H1 (cell line): Measurements from ENCODE around the gene DCTN2. TPM values are rescaled to one million over a fixed set of nuclear protein-coding genes. Genes with fewer than 3 reads are reported as not detected.

Experiments
- CTCF ChIA-PET: fragments of 300-600 bp; sonication (Branson Sonifier 250); formaldehyde crosslinking; loops from one replicate; lab custom pipeline; 2021; ENCODE audit not compliant: partially characterized antibody; lab: Charles Lee
- POLR2A ChIA-PET: fragments of 300-600 bp; sonication (Branson Sonifier 250); formaldehyde crosslinking; loops from one replicate; lab custom pipeline; 2021; ENCODE audit warnings: inconsistent platforms; ENCODE audit not compliant: partially characterized antibody; lab: Charles Lee
- DNase-seq, 2 experiments: peaks; one replicate each; pipeline versions ENCODE4 v3.0.0 to v3.0.0-alpha.2; 2010 to 2022; ENCODE audit warnings: low spot score in 2 of 2, low read depth in 1 of 2, mixed read lengths in 1 of 2
- FAIRE-seq: peaks from 2 replicates; lab custom pipeline; 2011; peaks lifted over from hg19 to GRCh38; lab: Jason Lieb, UNC
- H2AFZ ChIP-seq: 2 replicates; pipeline ENCODE4 v1.8.1; 2012; ENCODE audit warnings: low read length, inconsistent platforms
- H2AK5ac ChIP-seq: 2 replicates; pipeline ENCODE4 v1.6.1; 2013; ENCODE audit warnings: low read depth, low read length
- H2BK120ac ChIP-seq: replicated peaks from 2 replicates; pipeline ENCODE3; 2013; ENCODE audit warnings: low read depth, low read length, inconsistent platforms
- H2BK12ac ChIP-seq: 2 replicates; pipeline ENCODE4 v1.6.1; 2013; ENCODE audit warnings: low read depth, low read length
- H2BK15ac ChIP-seq: 2 replicates; pipeline ENCODE4 v1.6.1; 2013; ENCODE audit warnings: low read length
- H2BK20ac ChIP-seq: 2 replicates; pipeline ENCODE4 v1.6.1; 2013; ENCODE audit warnings: low read length
- H2BK5ac ChIP-seq: 2 replicates; pipeline ENCODE4 v1.6.1; 2013; ENCODE audit warnings: low read depth, low read length
- H3K14ac ChIP-seq: 2 replicates; pipeline ENCODE4 v1.6.1; 2013; ENCODE audit warnings: inconsistent platforms; ENCODE audit not compliant: insufficient read length
- H3K18ac ChIP-seq: 2 replicates; pipeline ENCODE4 v1.6.1; 2013; ENCODE audit warnings: low read length; ENCODE audit errors: extremely low read depth
- H3K23ac ChIP-seq: 2 replicates; pipeline ENCODE4 v1.6.1; 2013; ENCODE audit warnings: inconsistent platforms; ENCODE audit not compliant: insufficient read length
- H3K23me2 ChIP-seq: 2 replicates; pipeline ENCODE4 v1.6.1; 2013; ENCODE audit warnings: low read depth, low read length
- H3K27ac ChIP-seq: 2 replicates; pipeline ENCODE4 v1.6.1; 2011; ENCODE audit warnings: low read depth, low read length, inconsistent platforms
- H3K27me3 ChIP-seq, 4 experiments: replicated peaks in 1 of 4; 1 replicate in 1 of 4; 2 replicates in 3 of 4; pipeline versions ENCODE4 v1.6.1 to v1.8.1; 2011 to 2013; ENCODE audit warnings: low read length in 3 of 4, mild to moderate bottlenecking in 3 of 4, inconsistent platforms in 2 of 4, mixed read lengths in 2 of 4, moderate library complexity in 1 of 4; ENCODE audit not compliant: control insufficient read depth in 3 of 4, insufficient read depth in 3 of 4; ENCODE audit errors: extremely low read depth in 1 of 4
- H3K36me3 ChIP-seq, 4 experiments: 2 replicates each; pipeline versions ENCODE4 v1.6.1 to v1.8.1; 2011 to 2013; ENCODE audit warnings: mild to moderate bottlenecking in 4 of 4, low read length in 3 of 4, moderate library complexity in 2 of 4, control low read depth in 1 of 4, inconsistent platforms in 1 of 4; ENCODE audit not compliant: insufficient read depth in 4 of 4, control insufficient read depth in 2 of 4
- H3K4ac ChIP-seq: replicated peaks from 2 replicates; pipeline ENCODE3; 2013; ENCODE audit warnings: low read length, low read depth, mixed read lengths, inconsistent platforms; ENCODE audit not compliant: insufficient read length
- H3K4me1 ChIP-seq, 4 experiments: replicated peaks in 1 of 4; 1 replicate in 1 of 4; 2 replicates in 3 of 4; pipeline versions ENCODE4 v1.6.1 to v1.8.1; 2011 to 2013; ENCODE audit warnings: low read length in 3 of 4, inconsistent platforms in 2 of 4, mixed read lengths in 1 of 4; ENCODE audit not compliant: insufficient read depth in 4 of 4, control insufficient read depth in 3 of 4
- H3K4me2 ChIP-seq, 2 experiments: 2 replicates each; pipeline versions ENCODE4 v1.6.1 to v1.8.1; 2011 to 2013; ENCODE audit warnings: low read depth in 2 of 2, low read length in 2 of 2, control low read depth in 1 of 2, inconsistent platforms in 1 of 2, mild to moderate bottlenecking in 1 of 2; ENCODE audit not compliant: insufficient read depth in 1 of 2
- H3K4me3 ChIP-seq, 4 experiments: fragments of 200-600, 300-600 bp in 1 of 4; sonication (generic), shearing (Covaris generic), sonication (Bioruptor Twin) in 1 of 4; 2 replicates each; pipeline versions ENCODE4 v1.5.1 to v1.8.1; 2011 to 2016; ENCODE audit warnings: low read length in 4 of 4, low read depth in 3 of 4, control low read depth in 2 of 4, inconsistent platforms in 2 of 4, mild to moderate bottlenecking in 2 of 4, mixed read lengths in 1 of 4, moderate library complexity in 1 of 4; ENCODE audit not compliant: insufficient read depth in 2 of 4; ENCODE audit errors: extremely low read depth in 1 of 4
- H3K56ac ChIP-seq: replicated peaks from 2 replicates; pipeline ENCODE3; 2013; ENCODE audit warnings: low read depth, mild to moderate bottlenecking, mixed read lengths, low read length, inconsistent platforms; ENCODE audit not compliant: insufficient read length
- H3K79me1 ChIP-seq: 2 replicates; pipeline ENCODE4 v1.6.1; 2013; ENCODE audit warnings: low read depth, low read length, control low read depth
- H3K79me2 ChIP-seq, 2 experiments: 2 replicates each; pipeline versions ENCODE4 v1.6.1 to v1.8.1; 2012 to 2013; ENCODE audit warnings: low read length in 2 of 2, mild to moderate bottlenecking in 2 of 2, inconsistent platforms in 1 of 2; ENCODE audit not compliant: insufficient read depth in 2 of 2, control insufficient read depth in 1 of 2
- H3K9ac ChIP-seq, 4 experiments: replicated peaks in 1 of 4; 1 replicate in 1 of 4; 2 replicates in 3 of 4; pipeline versions ENCODE4 v1.6.1 to v1.8.1; 2011 to 2013; ENCODE audit warnings: low read depth in 3 of 4, low read length in 3 of 4, control low read depth in 2 of 4, mild to moderate bottlenecking in 2 of 4, moderate library complexity in 2 of 4, inconsistent platforms in 1 of 4; ENCODE audit errors: extremely low read depth in 1 of 4
- H3K9me3 ChIP-seq, 2 experiments: 2 replicates each; pipeline versions ENCODE4 v1.6.1 to v1.8.1; 2012 to 2013; ENCODE audit warnings: mild to moderate bottlenecking in 2 of 2, moderate library complexity in 2 of 2, control low read depth in 1 of 2, inconsistent platforms in 1 of 2, low read depth in 1 of 2, low read length in 1 of 2, mixed read lengths in 1 of 2; ENCODE audit not compliant: insufficient read depth in 2 of 2
- H4K20me1 ChIP-seq, 2 experiments: replicated peaks in 1 of 2; 2 replicates each; pipeline versions ENCODE3 to v1.8.1; 2011 to 2013; ENCODE audit warnings: inconsistent platforms in 2 of 2, low read length in 2 of 2, mild to moderate bottlenecking in 1 of 2; ENCODE audit not compliant: insufficient read depth in 2 of 2, control insufficient read depth in 1 of 2
- H4K5ac ChIP-seq: 2 replicates; pipeline ENCODE4 v1.6.1; 2013; ENCODE audit warnings: low read length, low read depth, mixed read lengths, inconsistent platforms; ENCODE audit not compliant: insufficient read length
- H4K8ac ChIP-seq: 2 replicates; pipeline ENCODE4 v1.8.0; 2013; ENCODE audit warnings: mild to moderate bottlenecking, moderate library complexity, low read length, inconsistent platforms; ENCODE audit not compliant: insufficient read depth; ENCODE audit errors: extremely low read depth
- H4K91ac ChIP-seq: replicated peaks from 2 replicates; pipeline ENCODE3; 2013; ENCODE audit warnings: low read length, mixed read lengths, inconsistent platforms; ENCODE audit not compliant: insufficient read length
- CEBPB ChIP-seq: IDR thresholded peaks from 2 replicates; pipeline ENCODE4 v1.6.1; 2012; ENCODE audit warnings: low read depth, low read length
- CTCF ChIP-seq, 3 experiments: IDR thresholded peaks; 1 replicate in 2 of 3; 2 replicates in 1 of 3; pipeline versions ENCODE4 v1.5.1 to v1.6.1; 2011; ENCODE audit warnings: low read length in 3 of 3, mild to moderate bottlenecking in 3 of 3, inconsistent platforms in 2 of 3, low read depth in 1 of 3, moderate library complexity in 1 of 3; ENCODE audit not compliant: insufficient read depth in 1 of 3; ENCODE audit errors: control extremely low read depth in 1 of 3
- JUN ChIP-seq: IDR thresholded peaks from 2 replicates; pipeline ENCODE4 v1.6.1; 2011; ENCODE audit warnings: low read depth, mild to moderate bottlenecking, improper control_type of control experiment, low read length
- MAX ChIP-seq: IDR thresholded peaks from 2 replicates; pipeline ENCODE4 v1.6.1; 2012; ENCODE audit warnings: inconsistent platforms
- POLR2A ChIP-seq, 2 experiments: IDR thresholded peaks; 1 replicate in 1 of 2; 2 replicates in 1 of 2; pipeline ENCODE4 v1.6.1; 2011; ENCODE audit warnings: low read depth in 2 of 2, low read length in 2 of 2, mild to moderate bottlenecking in 2 of 2; ENCODE audit errors: control extremely low read depth in 1 of 2
- RNF2 ChIP-seq: fragments of 200-900, 300-1000 bp; sonication (generic); IDR thresholded peaks from 2 replicates; pipeline ENCODE4 v1.7.1; 2016; ENCODE audit warnings: borderline replicate concordance, low read depth, mild to moderate bottlenecking, antibody characterized with exemption, low read length; ENCODE audit not compliant: poor library complexity, severe bottlenecking; ENCODE audit errors: missing control alignments
- SP2 ChIP-seq: IDR thresholded peaks from 2 replicates; pipeline ENCODE4 v1.6.1; 2012; ENCODE audit warnings: mild to moderate bottlenecking, low read length, inconsistent platforms
- WGBS, 2 experiments: shearing (Covaris generic) in 1 of 2; methylation state at CpG; one replicate each; pipeline versions ENCODE4 v1.1.6 to v1.1.7; 2013 to 2015; ENCODE audit warnings: low lambda C conversion rate in 2 of 2, mixed read lengths in 2 of 2, inconsistent platforms in 1 of 2, low coverage in 1 of 2, missing lambda C conversion rate in 1 of 2; ENCODE audit not compliant: insufficient replicate concordance in 2 of 2, insufficient coverage in 1 of 2, insufficient read length in 1 of 2; ENCODE audit errors: extremely low coverage in 1 of 2, missing lambda C conversion rate in 1 of 2; 5-methylcytosine and 5-hydroxymethylcytosine counted together
- polyA plus RNA-seq, 7 experiments: library from polyadenylated mRNA; depleted of rRNA in 3 of 7; stranded (reverse) in 5 of 7; unstranded in 2 of 7; fragments of >200 nt in 5 of 7; fragments of 200-250 nt in 2 of 7; gene quantifications; 1 replicate in 5 of 7; 2 replicates in 1 of 7; 4 replicates in 1 of 7; pipeline versions ENCODE4 v1.2.1 to v1.2.3, GENCODE V29; 2011 to 2013; ENCODE audit warnings: missing spikeins in 2 of 7, mixed read lengths in 2 of 7
- total RNA-seq: library from RNA; stranded (reverse); fragmentation: NEBNext Ultra II Directional; extraction: Animal tissue kit (Norgen Biotek cat#: 25700); gene quantifications from 2 replicates; pipeline ENCODE4 v1.2.1, GENCODE V29; 2021

DCTN2 gene
- total and polyA plus RNA-seq, 2 of the 8 experiments (the other 6 are each of a cell fraction or from before 2014, with no cell fraction given), result 90.3 to 91.9 TPM

GRCh38 chr12:57550641-57551549, 3.9 kb upstream of the DCTN2 start:
- Histone ChIP-seq H3K56ac (no peak overlapping the region), H3K4ac (no peak overlapping the region), H2AK5ac (no peak overlapping the region), H4K5ac (no peak overlapping the region), H3K4me3 (peak overlapping the region; percentile 75 to 96 (median 96)), H3K18ac (no peak overlapping the region), H3K27me3 (peaks cover 0 to 5% (median 3%) of the 10 kb centered on the region in 4 experiments; a peak in 2 of 7 replicates), H4K91ac (no peak overlapping the region), H3K79me2 (peaks cover 3 to 41% of the 10 kb centered on the region in 2 experiments; a peak in 3 of 4 replicates), H2BK15ac (no peak overlapping the region), H2AFZ (no peak overlapping the region), H3K23me2 (peaks cover 19% of the 10 kb centered on the region), H3K23ac (no peak overlapping the region), H3K9me3 (no peaks in the 10 kb centered on the region), H3K4me1 (peaks cover 9 to 26% (median 11%) of the 10 kb centered on the region in 4 experiments; a peak in 6 of 7 replicates), H2BK5ac (no peak overlapping the region), H4K8ac (no peak overlapping the region), H3K4me2 (peak overlapping the region; percentile 69 to 77), H3K79me1 (peaks cover 12% of the 10 kb centered on the region), H4K20me1 (peaks cover 9 to 12% of the 10 kb centered on the region in 2 experiments), H3K27ac (no peak overlapping the region), H2BK120ac (no peak overlapping the region), H3K14ac (no peak overlapping the region), H2BK20ac (no peak overlapping the region), H3K36me3 (no peaks in the 10 kb centered on the region; a peak in 1 of 8 replicates), H2BK12ac (no peak overlapping the region), H3K9ac (peak overlapping the region in 1 of 4 experiments; percentile 58; a peak in 1 of 7 replicates)
- DNase-seq (no peak), FAIRE-seq (no peak)
- ChIA-PET CTCF (interaction anchor here (0.6 to 3.1 kb wide), 3 partner anchors 12 to 185 kb away, joined by 3 to 26 read pairs (median 3); no protein-coding TSS in a partner anchor), POLR2A (interaction anchor here (1.3 to 2.4 kb wide), 3 partner anchors 25 to 31 kb away, joined by 3 to 9 read pairs (median 3); partner anchors contain the start of gene DDIT3)
- 23% methylated on average over 7 of the region's 7 CpGs; no CpG with 5 or more reads in 1 of the 2 experiments for WGBS, 2 experiments
- TF ChIP-seq POLR2A (IDR thresholded peaks at IDR 0.05; ENCODE audit: control extremely low read depth in 1 of 2, low read depth in 2 of 2, low read length in 2 of 2) (no peak), CTCF (IDR thresholded peaks at IDR 0.05; ENCODE audit: control extremely low read depth in 1 of 3, insufficient read depth in 1 of 3, low read depth in 1 of 3, low read length in 3 of 3) (no peak), SP2 (no peak), RNF2 (no peak), JUN (no peak), CEBPB (no peak), MAX (no peak)
